HEK293 (cell line): ENCODE results near the gene RABAC1.

Source experiments
- GLI2 ChIP-seq: fragments of 450-650 bp; formaldehyde crosslinking; IDR thresholded peaks from 2 replicates; pipeline ENCODE4; 2017; ENCODE audit warnings: missing biosample characterization, missing genetic modification characterization, low read depth, borderline replicate concordance
- KLF1 ChIP-seq: fragments of 450-650 bp; formaldehyde crosslinking; IDR thresholded peaks from 2 replicates; pipeline ENCODE4 v1.5.1; 2016; ENCODE audit warnings: missing biosample characterization, missing genetic modification characterization
- KLF10 ChIP-seq: fragments of 450-650 bp; IDR thresholded peaks from 2 replicates; pipeline ENCODE4 v1.5.1; 2018; ENCODE audit warnings: missing biosample characterization, mild to moderate bottlenecking, missing genetic modification characterization
- KLF9 ChIP-seq: fragments of 450-650 bp; formaldehyde crosslinking; IDR thresholded peaks from 2 replicates; pipeline ENCODE4 v1.5.1; 2016; ENCODE audit warnings: missing biosample characterization, missing genetic modification characterization, low read depth
- PRDM2 ChIP-seq: fragments of 450-650 bp; formaldehyde crosslinking; IDR thresholded peaks from 2 replicates; pipeline ENCODE4 v1.5.1; 2016; ENCODE audit warnings: missing biosample characterization, missing genetic modification characterization, borderline replicate concordance
- SP2 ChIP-seq: fragments of 450-650 bp; formaldehyde crosslinking; IDR thresholded peaks from 2 replicates; pipeline ENCODE4 v1.5.1; 2016; ENCODE audit warnings: missing biosample characterization, missing genetic modification characterization
- ZBTB48 ChIP-seq: fragments of 450-650 bp; formaldehyde crosslinking; IDR thresholded peaks from 2 replicates; pipeline ENCODE4 v1.5.1; 2016; ENCODE audit warnings: missing biosample characterization, missing genetic modification characterization
- ZBTB6 ChIP-seq: fragments of 450-650 bp; formaldehyde crosslinking; IDR thresholded peaks from 2 replicates; pipeline ENCODE4 v1.5.1; 2017; ENCODE audit warnings: missing biosample characterization, missing genetic modification characterization
- ZFP3 ChIP-seq: fragments of 450-650 bp; formaldehyde crosslinking; IDR thresholded peaks from 2 replicates; pipeline ENCODE4 v1.5.1; 2016; ENCODE audit warnings: low read depth, missing biosample characterization, missing genetic modification characterization
- ZFP41 ChIP-seq: fragments of 450-650 bp; formaldehyde crosslinking; IDR thresholded peaks from 2 replicates; pipeline ENCODE4 v1.5.1; 2016; ENCODE audit warnings: missing biosample characterization, missing genetic modification characterization, borderline replicate concordance
- ZNF223 ChIP-seq: fragments of 450-650 bp; formaldehyde crosslinking; IDR thresholded peaks from 2 replicates; pipeline ENCODE4 v1.5.1; 2016; ENCODE audit warnings: missing biosample characterization, missing genetic modification characterization
- ZNF26 ChIP-seq: fragments of 450-650 bp; formaldehyde crosslinking; IDR thresholded peaks from 2 replicates; pipeline ENCODE4 v1.5.1; 2016; ENCODE audit warnings: missing biosample characterization, missing genetic modification characterization
- ZNF280D ChIP-seq: fragments of 450-650 bp; formaldehyde crosslinking; IDR thresholded peaks from 2 replicates; pipeline ENCODE4 v1.5.1; 2016; ENCODE audit warnings: missing biosample characterization, missing genetic modification characterization
- ZNF354C ChIP-seq: fragments of 450-650 bp; formaldehyde crosslinking; IDR thresholded peaks from 2 replicates; pipeline ENCODE4 v1.5.1; 2016; ENCODE audit warnings: missing biosample characterization, missing genetic modification characterization, low read depth, borderline replicate concordance
- ZNF362 ChIP-seq: fragments of 450-650 bp; formaldehyde crosslinking; IDR thresholded peaks from 2 replicates; pipeline ENCODE4 v1.5.1; 2016; ENCODE audit warnings: missing biosample characterization, missing genetic modification characterization
- ZNF416 ChIP-seq: fragments of 450-650 bp; formaldehyde crosslinking; IDR thresholded peaks from 2 replicates; pipeline ENCODE4 v1.5.1; 2016; ENCODE audit warnings: missing biosample characterization, missing genetic modification characterization
- ZNF433 ChIP-seq: fragments of 450-650 bp; formaldehyde crosslinking; IDR thresholded peaks from 2 replicates; pipeline ENCODE4 v1.5.1; 2016; ENCODE audit warnings: missing biosample characterization, missing genetic modification characterization, low read depth
- ZNF513 ChIP-seq: fragments of 450-650 bp; IDR thresholded peaks from 2 replicates; pipeline ENCODE4 v1.5.1; 2018; ENCODE audit warnings: missing biosample characterization, missing genetic modification characterization
- ZNF580 ChIP-seq: fragments of 450-650 bp; formaldehyde crosslinking; IDR thresholded peaks from 2 replicates; pipeline ENCODE4 v1.5.1; 2016; ENCODE audit warnings: missing biosample characterization, missing genetic modification characterization
- ZNF600 ChIP-seq: fragments of 450-650 bp; formaldehyde crosslinking; IDR thresholded peaks from 2 replicates; pipeline ENCODE4 v1.5.1; 2016; ENCODE audit warnings: missing biosample characterization, missing genetic modification characterization
- ZNF792 ChIP-seq: fragments of 450-650 bp; formaldehyde crosslinking; IDR thresholded peaks from 2 replicates; pipeline ENCODE4 v1.5.1; 2016; ENCODE audit warnings: missing biosample characterization, missing genetic modification characterization
- ZNF843 ChIP-seq: fragments of 450-650 bp; formaldehyde crosslinking; IDR thresholded peaks from 2 replicates; pipeline ENCODE4 v1.5.1; 2016; ENCODE audit warnings: missing biosample characterization, missing genetic modification characterization

The RABAC1 gene

GRCh38 chr19:41924151-41925145 is 34.7 kb downstream of the RABAC1 start (continued):
- no peak for TF ChIP-seq ZNF354C (tag by site-specific recombination)
- TF ChIP-seq ZBTB48 (tag by site-specific recombination), result no peak
- no peak for TF ChIP-seq KLF9 (tag by site-specific recombination)
- TF ChIP-seq KLF1 (tag by site-specific recombination), result peak; percentile 12; the same call in 1 of the 2 replicates
- TF ChIP-seq ZNF433 (tag by site-specific recombination), result no peak
- no peak for TF ChIP-seq ZBTB6 (tag by site-specific recombination)
- TF ChIP-seq ZNF416 (tag by site-specific recombination), result no peak
- no peak for TF ChIP-seq SP2 (tag by site-specific recombination)
- TF ChIP-seq ZFP3 (tag by site-specific recombination), result no peak
- TF ChIP-seq ZNF792 (tag by site-specific recombination), result no peak
- no peak for TF ChIP-seq ZNF223 (tag by site-specific recombination)
- TF ChIP-seq ZNF362, result no peak
- TF ChIP-seq KLF10 (tag by site-specific recombination), result no peak
- TF ChIP-seq ZNF513 (tag by site-specific recombination), result no peak
- TF ChIP-seq ZNF600 (tag by site-specific recombination), result no peak
- no peak for TF ChIP-seq PRDM2 (tag by site-specific recombination)
- no peak for TF ChIP-seq GLI2 (tag by site-specific recombination)
- TF ChIP-seq ZNF580 (tag by site-specific recombination), result peak; percentile 87
- TF ChIP-seq ZNF280D (tag by site-specific recombination), result no peak
- TF ChIP-seq ZNF26 (tag by site-specific recombination), result no peak
- TF ChIP-seq ZNF843, result no peak
- TF ChIP-seq ZFP41 (tag by site-specific recombination), result no peak
